Nephron (organoid): ENCODE measurements around the gene ACADVL.
A peak's percentile ranks its signal among the peaks of the same experiment; 100 is the strongest.

Source experiments
- H3K27ac Mint-ChIP-seq, 3 experiments: 2 replicates each; pipeline ENCODE4 v1.8.0; 2020; ENCODE audit warnings: mixed read lengths in 3 of 3, mild to moderate bottlenecking in 2 of 3, moderate library complexity in 1 of 3
- H3K27me3 Mint-ChIP-seq: 2 replicates; pipeline ENCODE4 v1.8.0; 2021; ENCODE audit warnings: low read depth, mild to moderate bottlenecking, moderate library complexity, mixed read lengths
- H3K36me3 Mint-ChIP-seq: 2 replicates; pipeline ENCODE4 v1.8.0; 2020; ENCODE audit warnings: low read depth, mixed read lengths
- H3K4me1 Mint-ChIP-seq: 2 replicates; pipeline ENCODE4 v1.8.0; 2020; ENCODE audit warnings: mixed read lengths
- H3K4me3 Mint-ChIP-seq, 3 experiments: 2 replicates each; pipeline ENCODE4 v1.8.0; 2020; ENCODE audit warnings: mild to moderate bottlenecking in 3 of 3, mixed read lengths in 3 of 3, moderate library complexity in 2 of 3
- H3K9me3 Mint-ChIP-seq: 2 replicates; pipeline ENCODE4 v1.8.0; 2020; ENCODE audit warnings: mixed read lengths
- CTCF ChIP-seq, 3 experiments: fragments of 200-600 bp; sonication (generic); IDR thresholded peaks; one replicate each; pipeline ENCODE4 v1.5.0; 2021; ENCODE audit warnings: antibody characterized with exemption in 3 of 3; ENCODE audit not compliant: unreplicated experiment in 3 of 3

ACADVL gene

GRCh38 chr17:7196651-7197401 is 22.9 kb upstream of the ACADVL start:
- Mint-ChIP-seq H3K4me1 (no peaks in the 10 kb centered on the region), H3K4me3 (no peak overlapping the region), H3K27ac (no peak overlapping the region), H3K36me3 (peaks cover 62% of the 10 kb centered on the region), H3K9me3 (no peaks in the 10 kb centered on the region), H3K27me3 (no peaks in the 10 kb centered on the region)
- no peak for TF ChIP-seq CTCF (IDR thresholded peaks at IDR 0.05; ENCODE audit: unreplicated experiment in 3 of 3)

DNA sequence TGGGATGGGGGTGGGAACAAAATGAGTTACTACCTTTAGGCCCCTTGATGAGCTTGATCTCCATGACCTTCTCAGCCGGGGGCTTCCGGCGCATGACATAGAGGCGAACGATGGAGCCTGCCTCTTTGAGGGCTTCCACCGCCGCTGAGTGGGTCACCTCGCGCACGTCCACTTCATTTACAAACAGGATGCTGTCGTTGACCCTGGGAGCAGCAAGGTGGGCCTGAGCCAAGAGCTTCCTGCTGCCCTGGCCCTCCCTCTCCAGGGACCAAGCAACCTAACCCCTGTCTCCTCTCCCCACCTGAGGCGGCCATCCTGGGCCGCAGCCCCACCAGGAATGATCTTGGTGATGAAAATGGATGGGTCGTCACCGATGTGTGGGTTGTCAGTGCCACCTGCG is 16.3 kb upstream of the ACADVL start:
- H3K36me3 Mint-ChIP-seq, result peaks cover 32% of the 10 kb centered on the region
- H3K4me3 Mint-ChIP-seq, result peak overlapping the region in 1 of 3 experiments; percentile 74
- no peaks in the 10 kb centered on the region for H3K9me3 Mint-ChIP-seq
- no peak for TF ChIP-seq CTCF (IDR thresholded peaks at IDR 0.05; ENCODE audit: unreplicated experiment in 3 of 3)
- H3K27me3 Mint-ChIP-seq, result peaks cover 5% of the 10 kb centered on the region
- H3K27ac Mint-ChIP-seq, result peak overlapping the region in 1 of 3 experiments; percentile 98
- H3K4me1 Mint-ChIP-seq, result peaks cover 29% of the 10 kb centered on the region

- peak overlapping the region; percentile 74 to 83 (median 81) for H3K4me3 Mint-ChIP-seq
- peaks cover 5% of the 10 kb centered on the region for H3K27me3 Mint-ChIP-seq
- no peak for TF ChIP-seq CTCF (IDR thresholded peaks at IDR 0.05; ENCODE audit: unreplicated experiment in 3 of 3)
- peaks cover 32% of the 10 kb centered on the region for H3K36me3 Mint-ChIP-seq
- H3K27ac Mint-ChIP-seq, result peak overlapping the region in 2 of 3 experiments; percentile 98
- H3K4me1 Mint-ChIP-seq, result peaks cover 33% of the 10 kb centered on the region
- H3K9me3 Mint-ChIP-seq, result no peaks in the 10 kb centered on the region
Measured at GRCh38 chr17:7204336-7204735, 15.4 kb upstream of the ACADVL start.

DNA sequence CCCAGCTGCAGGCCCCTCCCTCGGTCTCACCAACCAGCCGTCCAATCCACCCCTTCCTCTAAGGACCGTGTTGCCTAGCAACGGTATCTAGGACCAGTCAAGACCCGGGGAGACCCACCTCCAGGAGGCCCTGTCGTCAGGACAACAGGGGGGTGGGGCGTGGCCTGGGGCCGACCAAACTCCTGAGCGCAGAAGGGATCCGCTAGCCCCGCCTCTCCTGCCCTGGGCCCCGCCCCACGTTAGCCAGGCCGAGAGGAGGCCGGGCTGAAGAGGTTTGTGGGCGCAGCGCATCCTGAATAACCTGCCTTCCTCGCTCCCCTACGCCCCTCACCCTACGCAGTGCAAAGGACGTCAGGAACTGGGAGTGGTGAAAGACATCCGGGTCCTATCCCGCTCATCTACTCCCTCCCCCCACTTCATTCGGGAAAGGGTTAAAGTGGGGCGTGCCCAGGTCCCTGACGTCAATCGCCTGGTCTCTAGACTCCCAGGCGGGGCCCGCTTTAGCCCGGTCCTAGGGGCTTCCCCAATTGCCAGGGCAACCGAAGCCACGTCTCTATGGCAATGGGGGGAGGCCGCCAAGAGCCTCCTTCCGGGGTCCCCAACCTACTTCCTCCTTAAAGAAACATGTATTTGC is 14.8 kb upstream of the ACADVL start:
- peaks cover 31% of the 10 kb centered on the region for H3K36me3 Mint-ChIP-seq
- peaks cover 35% of the 10 kb centered on the region for H3K4me1 Mint-ChIP-seq
- peak overlapping the region; percentile 98 to 99 (median 98) for H3K27ac Mint-ChIP-seq
- H3K9me3 Mint-ChIP-seq, result no peaks in the 10 kb centered on the region
- peaks cover 5% of the 10 kb centered on the region for H3K27me3 Mint-ChIP-seq
- H3K4me3 Mint-ChIP-seq, result peak overlapping the region; percentile 74 to 83 (median 81)
- TF ChIP-seq CTCF (IDR thresholded peaks at IDR 0.05; ENCODE audit: unreplicated experiment in 3 of 3), result no peak

- TF ChIP-seq CTCF (IDR thresholded peaks at IDR 0.05; ENCODE audit: unreplicated experiment in 3 of 3), result no peak
- Mint-ChIP-seq H3K27me3 (peaks cover 5% of the 10 kb centered on the region), H3K4me1 (peaks cover 41% of the 10 kb centered on the region), H3K27ac (peak overlapping the region; percentile 98 to 99 (median 98)), H3K4me3 (peak overlapping the region; percentile 74 to 83 (median 81)), H3K9me3 (no peaks in the 10 kb centered on the region), H3K36me3 (peaks cover 27% of the 10 kb centered on the region)
Measured at GRCh38 chr17:7205561-7205960, 14.2 kb upstream of the ACADVL start.
